CD14-positive monocyte (primary cell): Measurements from ENCODE around the gene SYT8. TPM values are rescaled to one million over a fixed set of nuclear protein-coding genes. Genes with fewer than 3 reads are reported as not detected.

Source experiments
- DNase-seq, 3 donors: peaks; one replicate each; pipeline ENCODE4 v3.0.0-alpha.2; 2011 to 2022
- H2AFZ ChIP-seq: 2 replicates; pipeline ENCODE4 v1.6.0; 2012; ENCODE audit warnings: mild to moderate bottlenecking, low read depth, low read length, inconsistent platforms; ENCODE audit not compliant: insufficient read depth, poor library complexity, severe bottlenecking
- H3K27ac ChIP-seq, 2 donors: 1 replicate in 1 of 2; 2 replicates in 1 of 2; pipeline ENCODE4 v1.5.1; 2012 to 2013; ENCODE audit warnings: low read length in 2 of 2, control low read depth in 1 of 2, inconsistent platforms in 1 of 2, low read depth in 1 of 2, mild to moderate bottlenecking in 1 of 2
- H3K27me3 ChIP-seq, 2 donors: one replicate each; pipeline versions ENCODE4 v1.6.0 to v1.6.1; 2011 to 2013; ENCODE audit warnings: low read length in 2 of 2; ENCODE audit not compliant: control insufficient read depth in 2 of 2, insufficient read depth in 2 of 2
- H3K36me3 ChIP-seq, 2 donors: replicated peaks in 1 of 2; 1 replicate in 1 of 2; 2 replicates in 1 of 2; pipeline versions ENCODE4 v1.5.1 to v1.6.1; 2012 to 2013; ENCODE audit warnings: low read length in 2 of 2, control low read depth in 1 of 2, inconsistent platforms in 1 of 2, mild to moderate bottlenecking in 1 of 2; ENCODE audit not compliant: insufficient read depth in 2 of 2, control insufficient read depth in 1 of 2
- H3K4me1 ChIP-seq, 2 donors: 1 replicate in 1 of 2; 2 replicates in 1 of 2; pipeline versions ENCODE4 v1.5.1 to v1.6.1; 2012 to 2013; ENCODE audit warnings: low read length in 2 of 2, control low read depth in 1 of 2, inconsistent platforms in 1 of 2, mild to moderate bottlenecking in 1 of 2, moderate library complexity in 1 of 2; ENCODE audit not compliant: insufficient read depth in 2 of 2, control insufficient read depth in 1 of 2
- H3K4me2 ChIP-seq: replicated peaks from 2 replicates; pipeline ENCODE3; 2012; ENCODE audit warnings: low read length, moderate library complexity, mild to moderate bottlenecking; ENCODE audit not compliant: poor library complexity, severe bottlenecking; ENCODE audit errors: extremely low read depth
- H3K4me3 ChIP-seq, 3 experiments: fragments of 200-600 bp in 1 of 3; sonication (generic) in 1 of 3; replicated peaks in 1 of 3; 1 replicate in 2 of 3; 2 replicates in 1 of 3; pipeline ENCODE4 v1.5.1; 2011 to 2013; ENCODE audit warnings: low read length in 3 of 3, mild to moderate bottlenecking in 3 of 3, control low read depth in 2 of 3, low read depth in 2 of 3, inconsistent platforms in 1 of 3, moderate library complexity in 1 of 3
- H3K79me2 ChIP-seq: 2 replicates; pipeline ENCODE4 v1.6.0; 2012; ENCODE audit warnings: mild to moderate bottlenecking, control low read depth, inconsistent platforms, low read length, moderate library complexity; ENCODE audit not compliant: insufficient read depth
- H3K9ac ChIP-seq: 2 replicates; pipeline ENCODE4 v1.6.0; 2017; ENCODE audit warnings: low read length, mild to moderate bottlenecking; ENCODE audit not compliant: insufficient read depth, poor library complexity, severe bottlenecking
- H3K9me3 ChIP-seq, 2 donors: replicated peaks in 1 of 2; 1 replicate in 1 of 2; 2 replicates in 1 of 2; pipeline versions ENCODE4 v1.5.1 to v1.6.1; 2012 to 2013; ENCODE audit warnings: low read length in 2 of 2, control low read depth in 1 of 2; ENCODE audit not compliant: control insufficient read depth in 1 of 2, insufficient read depth in 1 of 2
- H4K20me1 ChIP-seq: 2 replicates; pipeline ENCODE4 v1.6.0; 2012; ENCODE audit warnings: mild to moderate bottlenecking, low read length, control low read depth, moderate library complexity; ENCODE audit not compliant: insufficient read depth
- H3K27ac Mint-ChIP-seq, 7 donors: one replicate each; pipeline ENCODE4 v1.8.0; 2020; ENCODE audit warnings: mild to moderate bottlenecking in 7 of 7, mixed read lengths in 7 of 7, moderate library complexity in 6 of 7, inconsistent platforms in 2 of 7
- H3K27me3 Mint-ChIP-seq, 3 donors: one replicate each; pipeline ENCODE4 v1.8.0; 2021 to 2022; ENCODE audit warnings: low read depth in 3 of 3, mild to moderate bottlenecking in 3 of 3, mixed read lengths in 3 of 3, moderate library complexity in 3 of 3, inconsistent platforms in 1 of 3
- H3K36me3 Mint-ChIP-seq, 2 donors: one replicate each; pipeline ENCODE4 v1.8.0; 2020; ENCODE audit warnings: mixed read lengths in 2 of 2, inconsistent platforms in 1 of 2, mild to moderate bottlenecking in 1 of 2
- H3K4me1 Mint-ChIP-seq: one replicate; pipeline ENCODE4 v1.8.0; 2020; ENCODE audit warnings: mild to moderate bottlenecking, mixed read lengths
- H3K4me3 Mint-ChIP-seq, 2 donors: one replicate each; pipeline ENCODE4 v1.8.0; 2020; ENCODE audit warnings: mild to moderate bottlenecking in 2 of 2, mixed read lengths in 2 of 2, moderate library complexity in 1 of 2
- H3K9me3 Mint-ChIP-seq, 7 donors: one replicate each; pipeline ENCODE4 v1.8.0; 2020 to 2022; ENCODE audit warnings: mixed read lengths in 7 of 7, mild to moderate bottlenecking in 6 of 7, moderate library complexity in 6 of 7, inconsistent platforms in 2 of 7
- WGBS: methylation state at CpG from one replicate; pipeline ENCODE4 v1.1.5; 2013; ENCODE audit warnings: missing lambda C conversion rate; ENCODE audit not compliant: insufficient coverage; 5-methylcytosine and 5-hydroxymethylcytosine counted together
- intact Hi-C, 2 donors: fragments of 100-400 bp; cut with micrococcal nuclease; formaldehyde crosslinking; loops; one replicate each; pipeline versions ENCODE4 v1.15.0 to v1.15.1; 2023
- polyA minus RNA-seq: library from RNA; depleted of rRNA, polyadenylated mRNA; stranded (reverse); fragments of >200 nt; gene quantifications from 2 replicates; pipeline ENCODE4 v1.2.3, GENCODE V29; 2012
- polyA plus RNA-seq, 3 donors: library from polyadenylated mRNA; depleted of rRNA in 1 of 3; unstranded in 2 of 3; stranded (reverse) in 1 of 3; fragments of 300-500 nt in 2 of 3; fragments of >200 nt in 1 of 3; fragmentation: Illumina TruSeq in 2 of 3; gene quantifications; 1 replicate in 2 of 3; 2 replicates in 1 of 3; pipeline ENCODE4 v1.2.3, GENCODE V29; 2012 to 2021
- total RNA-seq, 12 experiments: library from RNA in 1 of 12; stranded (reverse) in 1 of 12; fragments of 120-200 nt in 1 of 12; gene quantifications; one replicate each; pipeline ENCODE4 v1.2.4 and lab custom pipeline; 2013 to 2026; ENCODE audit warnings: mixed read lengths in 6 of 12, inconsistent platforms in 1 of 12
- TF ChIP-seq, protein P1 (sequence below): fragments of 200-600 bp; IDR thresholded peaks from one replicate; pipeline ENCODE4 v1.8.0; 2022; ENCODE audit warnings: antibody characterized with exemption, mild to moderate bottlenecking

SYT8 gene, protein sequence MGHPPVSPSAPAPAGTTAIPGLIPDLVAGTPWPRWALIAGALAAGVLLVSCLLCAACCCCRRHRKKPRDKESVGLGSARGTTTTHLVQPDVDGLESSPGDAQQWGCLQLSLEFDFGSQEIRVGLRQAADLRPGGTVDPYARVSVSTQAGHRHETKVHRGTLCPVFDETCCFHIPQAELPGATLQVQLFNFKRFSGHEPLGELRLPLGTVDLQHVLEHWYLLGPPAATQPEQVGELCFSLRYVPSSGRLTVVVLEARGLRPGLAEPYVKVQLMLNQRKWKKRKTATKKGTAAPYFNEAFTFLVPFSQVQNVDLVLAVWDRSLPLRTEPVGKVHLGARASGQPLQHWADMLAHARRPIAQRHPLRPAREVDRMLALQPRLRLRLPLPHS
- total RNA-seq (2013), result not detected
- polyA plus RNA-seq, result not detected
- polyA minus RNA-seq, result not detected in 2 replicates
- total RNA-seq (lab: John Stamatoyannopoulos, UW), result 0 to 0.45 (median 0) reads per million in 11 experiments

DNA sequence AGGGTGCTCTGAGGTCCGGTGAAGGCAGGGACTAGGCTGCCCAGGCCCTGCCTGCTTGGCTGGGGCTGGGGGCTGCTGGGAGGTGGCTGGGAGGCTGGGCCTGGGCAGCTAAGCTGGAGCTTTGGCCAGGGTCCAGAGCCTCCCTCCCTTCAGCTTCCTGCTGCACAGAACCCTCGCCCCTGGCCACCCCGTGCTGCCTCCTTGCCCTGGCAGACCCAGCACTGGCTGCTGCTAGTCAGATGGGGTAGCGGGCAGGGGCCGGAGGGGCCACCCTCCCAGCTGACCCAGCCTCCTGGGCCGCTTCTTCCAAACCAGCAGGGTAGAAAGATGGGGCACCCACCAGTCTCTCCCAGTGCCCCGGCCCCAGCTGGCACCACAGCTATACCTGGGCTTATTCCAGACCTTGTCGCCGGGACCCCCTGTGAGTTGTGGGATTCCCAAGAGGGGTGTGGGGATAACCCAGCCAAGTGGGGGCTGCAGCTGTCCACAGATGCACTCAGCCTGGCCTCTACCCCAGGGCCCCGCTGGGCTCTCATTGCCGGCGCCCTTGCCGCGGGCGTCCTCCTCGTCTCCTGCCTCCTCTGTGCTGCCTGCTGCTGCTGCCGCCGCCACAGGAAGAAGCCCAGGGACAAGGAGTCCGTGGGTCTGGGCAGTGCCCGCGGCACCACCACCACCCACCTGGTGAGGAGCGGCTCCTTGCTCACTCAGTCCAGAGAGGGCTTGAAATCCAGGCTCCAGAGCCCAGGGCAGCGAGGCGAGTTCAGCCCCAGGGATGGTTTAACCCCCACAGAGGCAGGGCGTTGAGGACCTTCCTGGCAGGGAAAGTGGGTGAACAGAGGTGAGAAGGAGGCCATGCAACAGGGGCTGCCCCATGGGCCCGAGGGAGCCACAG lies at the start of gene SYT8:
SYT8 (plus strand) TSS at position 212 of the 892 bp plus-strand sequence; CDS start at position 328, 116 bp downstream.
- peak within 1 kb of the TSS in 1 of 7 donors; percentile 78 for H3K27ac Mint-ChIP-seq
- 83% methylated on average over 25 of the region's 26 CpGs for WGBS
- peaks cover 0 to 2% (median 0%) of the 10 kb centered on the region in 7 donors for H3K9me3 Mint-ChIP-seq
- H3K4me3 Mint-ChIP-seq, result no peak within 1 kb of the TSS
- Histone ChIP-seq H3K9ac (no peak within 1 kb of the TSS), H3K4me1 (peaks cover 34 to 40% of the 10 kb centered on the region in 2 donors), H3K27me3 (peaks cover 0 to 20% of the 10 kb centered on the region in 2 donors), H3K4me3 (no peak within 1 kb of the TSS), H3K9me3 (no peaks in the 10 kb centered on the region), H3K4me2 (no peak within 1 kb of the TSS), H3K27ac (no peak within 1 kb of the TSS), H3K36me3 (no peaks in the 10 kb centered on the region), H4K20me1 (no peaks in the 10 kb centered on the region), H3K79me2 (peaks cover 1% of the 10 kb centered on the region), H2AFZ (no peak within 1 kb of the TSS)
- H3K27me3 Mint-ChIP-seq, result peaks cover 23 to 47% (median 25%) of the 10 kb centered on the region in 3 donors
- peaks cover 20% of the 10 kb centered on the region for H3K4me1 Mint-ChIP-seq
- no peak for DNase-seq
- H3K36me3 Mint-ChIP-seq, result no peaks in the 10 kb centered on the region
- TF ChIP-seq, protein P1, sequence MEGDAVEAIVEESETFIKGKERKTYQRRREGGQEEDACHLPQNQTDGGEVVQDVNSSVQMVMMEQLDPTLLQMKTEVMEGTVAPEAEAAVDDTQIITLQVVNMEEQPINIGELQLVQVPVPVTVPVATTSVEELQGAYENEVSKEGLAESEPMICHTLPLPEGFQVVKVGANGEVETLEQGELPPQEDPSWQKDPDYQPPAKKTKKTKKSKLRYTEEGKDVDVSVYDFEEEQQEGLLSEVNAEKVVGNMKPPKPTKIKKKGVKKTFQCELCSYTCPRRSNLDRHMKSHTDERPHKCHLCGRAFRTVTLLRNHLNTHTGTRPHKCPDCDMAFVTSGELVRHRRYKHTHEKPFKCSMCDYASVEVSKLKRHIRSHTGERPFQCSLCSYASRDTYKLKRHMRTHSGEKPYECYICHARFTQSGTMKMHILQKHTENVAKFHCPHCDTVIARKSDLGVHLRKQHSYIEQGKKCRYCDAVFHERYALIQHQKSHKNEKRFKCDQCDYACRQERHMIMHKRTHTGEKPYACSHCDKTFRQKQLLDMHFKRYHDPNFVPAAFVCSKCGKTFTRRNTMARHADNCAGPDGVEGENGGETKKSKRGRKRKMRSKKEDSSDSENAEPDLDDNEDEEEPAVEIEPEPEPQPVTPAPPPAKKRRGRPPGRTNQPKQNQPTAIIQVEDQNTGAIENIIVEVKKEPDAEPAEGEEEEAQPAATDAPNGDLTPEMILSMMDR, result no peak
- intact Hi-C loops, result loop anchor here (5.0 to 10.0 kb wide), 5 partner anchors 47 to 317 kb away; partner anchors contain the start of gene TNNT3 (in 1 of the 2)
